SK-N-MC (cell line): Measurements from ENCODE around the gene SMAD3.

Experiments used
- EZH2 ChIP-seq: fragments of 200-600 bp; sonication (generic); IDR thresholded peaks from one replicate; pipeline ENCODE4 v1.6.1; 2017; ENCODE audit warnings: antibody characterized with exemption
- POLR2AphosphoS5 ChIP-seq: IDR thresholded peaks from 2 replicates; pipeline ENCODE4 v1.6.1; 2012; ENCODE audit warnings: mild to moderate bottlenecking, low read depth, low read length, borderline replicate concordance

DNA sequence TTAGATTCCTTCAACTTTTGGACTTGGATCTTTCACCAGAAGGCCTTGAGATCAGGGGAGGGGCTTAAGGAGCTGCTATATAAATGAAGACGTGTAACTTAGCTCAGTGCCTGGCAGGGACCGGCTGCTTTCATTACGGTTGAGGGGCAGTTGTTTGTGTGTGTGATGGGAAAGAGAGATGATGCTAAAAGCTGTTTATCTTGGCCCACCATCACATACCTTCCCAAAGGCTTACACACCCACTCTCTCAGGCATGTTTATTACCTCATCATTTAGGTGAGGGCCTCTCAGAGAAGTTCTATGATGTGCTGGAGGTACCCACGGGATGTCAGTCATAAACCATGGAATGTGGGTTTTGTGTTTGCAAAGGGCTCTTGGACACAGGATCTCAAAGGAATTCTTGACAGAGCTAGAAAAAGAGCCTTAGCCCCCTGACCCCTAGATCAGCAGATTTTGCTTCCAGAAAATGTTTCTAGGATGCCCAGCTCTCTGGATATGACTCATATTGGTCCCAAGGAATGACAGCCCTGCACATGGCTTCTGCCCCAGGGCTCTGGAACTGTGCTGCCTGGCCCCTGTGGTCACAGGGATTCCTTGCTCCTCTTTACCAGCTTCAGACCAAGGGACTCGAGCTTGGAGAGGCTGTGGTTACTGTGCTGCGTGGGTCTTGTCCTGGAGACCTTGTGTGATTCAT, 15.9 kb upstream of the SMAD3 start:
- TF ChIP-seq POLR2AphosphoS5: no peak
- TF ChIP-seq EZH2: no peak
